Transverse colon (tissue), 4 donors: ENCODE results near the gene CAPN13.

ENCODE experiments used
- CTCF ChIP-seq, 5 experiments: fragments of 200-600 bp in 3 of 5; fragments of 450-650 bp in 2 of 5; sonication (generic) in 3 of 5; IDR thresholded peaks; 1 replicate in 2 of 5; 2 replicates in 3 of 5; pipeline ENCODE4 v1.5.1; 2016 to 2017; ENCODE audit warnings: antibody characterized with exemption in 5 of 5, inconsistent platforms in 3 of 5, mild to moderate bottlenecking in 2 of 5, moderate library complexity in 1 of 5
- EP300 ChIP-seq: sonication (generic); formaldehyde crosslinking; IDR thresholded peaks from one replicate; pipeline ENCODE4 v1.6.1; 2017; ENCODE audit warnings: antibody characterized with exemption, low read depth
- POLR2A ChIP-seq: fragments of 450-650 bp; IDR thresholded peaks from one replicate; pipeline ENCODE4 v1.6.1; 2016; ENCODE audit warnings: antibody characterized with exemption, mild to moderate bottlenecking, moderate library complexity
- POLR2AphosphoS5 ChIP-seq, 3 donors: sonication (generic); formaldehyde crosslinking; IDR thresholded peaks; one replicate each; pipeline ENCODE4 v1.6.1; 2016; ENCODE audit warnings: antibody characterized with exemption in 3 of 3

GRCh38 chr2:30680121-30680520 lies 127.1 kb downstream of the CAPN13 start:
- no peak for TF ChIP-seq CTCF (IDR thresholded peaks at IDR 0.05)
- no peak for TF ChIP-seq POLR2AphosphoS5 (IDR thresholded peaks at IDR 0.05)
- no peak for TF ChIP-seq POLR2A
- no peak for TF ChIP-seq EP300
